GM23248 (cell line): ENCODE measurements around the gene CACNA1B. TPM values are rescaled to one million over a fixed set of nuclear protein-coding genes. Genes with fewer than 3 reads are reported as not detected.

Experiments
- DNase-seq: peaks from one replicate; pipeline ENCODE4 v3.0.0-alpha.2; 2015
- H2AFZ ChIP-seq: fragments of 200-600 bp; sonication (generic); 2 replicates; pipeline ENCODE4 v1.6.1; 2016; ENCODE audit warnings: antibody characterized with exemption
- H3F3A ChIP-seq: fragments of 200-600 bp; sonication (generic); 2 replicates; pipeline ENCODE4 v1.6.1; 2016; ENCODE audit warnings: mild to moderate bottlenecking, antibody characterized with exemption, mixed run types; ENCODE audit not compliant: insufficient read depth
- H3K27ac ChIP-seq: fragments of 200-600 bp; sonication (generic); 2 replicates; pipeline ENCODE4 v1.5.1; 2016; ENCODE audit warnings: mild to moderate bottlenecking
- H3K27me3 ChIP-seq: fragments of 200-600 bp; sonication (generic); replicated peaks from 2 replicates; pipeline ENCODE4 v1.6.1; 2016; ENCODE audit warnings: mild to moderate bottlenecking; ENCODE audit not compliant: insufficient read depth
- H3K36me3 ChIP-seq: fragments of 200-600 bp; sonication (generic); 2 replicates; pipeline ENCODE4 v1.6.1; 2016; ENCODE audit warnings: low read depth, mild to moderate bottlenecking
- H3K4me1 ChIP-seq: fragments of 200-600 bp; sonication (generic); 2 replicates; pipeline ENCODE4 v1.6.1; 2016; ENCODE audit warnings: mild to moderate bottlenecking; ENCODE audit not compliant: insufficient read depth
- H3K4me2 ChIP-seq: fragments of 200-600 bp; sonication (generic); one replicate; pipeline ENCODE4 v1.6.1; 2016; ENCODE audit warnings: mild to moderate bottlenecking; ENCODE audit not compliant: unreplicated experiment
- H3K4me3 ChIP-seq: fragments of 200-600 bp; sonication (generic); 2 replicates; pipeline ENCODE4 v1.5.1; 2016; ENCODE audit warnings: mild to moderate bottlenecking
- H3K79me2 ChIP-seq: fragments of 200-600 bp; sonication (generic); 2 replicates; pipeline ENCODE4 v1.6.1; 2016; ENCODE audit warnings: mild to moderate bottlenecking; ENCODE audit not compliant: insufficient read depth
- H3K9ac ChIP-seq: fragments of 200-600 bp; sonication (generic); 2 replicates; pipeline ENCODE4 v1.6.1; 2016; ENCODE audit warnings: mild to moderate bottlenecking
- H3K9me2 ChIP-seq: fragments of 200-600 bp; sonication (generic); 2 replicates; pipeline ENCODE4 v1.6.1; 2016; ENCODE audit warnings: mixed run types, mild to moderate bottlenecking, moderate library complexity; ENCODE audit not compliant: insufficient read depth
- H3K9me3 ChIP-seq: fragments of 200-600 bp; sonication (generic); one replicate; pipeline ENCODE4 v1.6.1; 2017; ENCODE audit warnings: low read depth
- H4K20me1 ChIP-seq: fragments of 200-600 bp; sonication (generic); 2 replicates; pipeline ENCODE4 v1.6.0; 2016; ENCODE audit not compliant: insufficient read depth
- EZH2 ChIP-seq: fragments of 200-600 bp; sonication (generic); IDR thresholded peaks from 2 replicates; pipeline ENCODE4 v1.6.1; 2018; ENCODE audit warnings: antibody characterized with exemption, mild to moderate bottlenecking; ENCODE audit not compliant: insufficient read depth, poor library complexity, severe bottlenecking
- EZH2phosphoT487 ChIP-seq: fragments of 200-600 bp; sonication (generic); IDR thresholded peaks from 2 replicates; pipeline ENCODE4 v1.6.1; 2018; ENCODE audit warnings: antibody characterized with exemption, moderate library complexity, mild to moderate bottlenecking, low read depth; ENCODE audit not compliant: insufficient read depth
- WGBS, 2 experiments: methylation state at CpG; one replicate each; pipeline ENCODE4 v1.1.6; 2015 to 2017; ENCODE audit warnings: low lambda C conversion rate in 2 of 2, low coverage in 1 of 2; ENCODE audit errors: missing lambda C conversion rate in 2 of 2; 5-methylcytosine and 5-hydroxymethylcytosine counted together
- in situ Hi-C: fragments of 300-500 bp; cut with MboI; formaldehyde crosslinking; loops from 2 replicates; pipeline ENCODE4 v1.15.0; 2020
- polyA plus RNA-seq: library from polyadenylated mRNA; unstranded; fragments of >200 nt; fragmentation: Nextera tagmentation; extraction: Ambion mirVana; gene quantifications from 2 replicates; pipeline ENCODE4 v1.2.1, GENCODE V29; 2016
- total RNA-seq: library from RNA; depleted of rRNA; stranded (reverse); fragments of >200 nt; shearing (Covaris generic); gene quantifications from 2 replicates; pipeline ENCODE4 v1.2.3, GENCODE V29; 2014

CACNA1B gene
- total and polyA plus RNA-seq, 2 experiments from 2014 or later, result not detected

GRCh38 chr9:137974746-137975526 is 97.4 kb downstream of the CACNA1B start:
- no peaks in the 10 kb centered on the region for H3K9me2 ChIP-seq
- H2AFZ ChIP-seq, result no peak overlapping the region
- no peaks in the 10 kb centered on the region for H3F3A ChIP-seq
- in situ Hi-C loops, result no loop called here
- no peaks in the 10 kb centered on the region for H3K79me2 ChIP-seq
- H3K4me1 ChIP-seq, result no peaks in the 10 kb centered on the region
- H3K27ac ChIP-seq, result no peak overlapping the region
- H3K9ac ChIP-seq, result no peak overlapping the region
- TF ChIP-seq EZH2, result no peak
- TF ChIP-seq EZH2phosphoT487, result no peak
- no peak overlapping the region for H3K4me2 ChIP-seq
- H3K27me3 ChIP-seq, result no peaks in the 10 kb centered on the region
- H4K20me1 ChIP-seq, result no peaks in the 10 kb centered on the region
- 16 to 27% methylated on average over 15 of the region's 15 CpGs for WGBS, 2 experiments
- DNase-seq, result no peak
- no peak overlapping the region for H3K4me3 ChIP-seq
- no peaks in the 10 kb centered on the region for H3K36me3 ChIP-seq
- H3K9me3 ChIP-seq, result no peaks in the 10 kb centered on the region

DNA sequence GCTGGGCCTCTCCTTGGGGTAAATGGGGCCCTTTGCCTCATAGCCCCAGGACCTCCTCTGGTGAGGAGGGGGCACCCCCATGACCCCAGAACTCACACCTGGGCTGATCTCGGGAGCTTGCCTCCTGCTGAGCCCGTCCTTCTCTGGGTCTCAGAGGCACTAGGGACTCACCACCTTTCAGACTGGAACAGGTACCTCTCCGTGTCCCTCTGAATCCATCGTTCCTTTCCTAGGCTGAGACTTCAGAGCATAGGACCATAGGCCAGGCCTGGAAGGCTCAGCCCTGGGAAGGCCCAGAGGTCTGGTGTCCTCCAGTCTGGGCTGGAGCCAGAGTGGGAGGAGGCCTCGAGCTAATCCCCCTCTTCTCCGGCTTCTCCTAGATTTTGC is 97.9 kb downstream of the CACNA1B start:
- Histone ChIP-seq H3K9me2 (no peaks in the 10 kb centered on the region), H3K9me3 (no peaks in the 10 kb centered on the region), H3K4me3 (no peak overlapping the region), H3K79me2 (no peaks in the 10 kb centered on the region), H3K4me2 (no peak overlapping the region), H3F3A (no peaks in the 10 kb centered on the region), H3K9ac (no peak overlapping the region), H3K36me3 (no peaks in the 10 kb centered on the region), H4K20me1 (no peaks in the 10 kb centered on the region), H3K27me3 (no peaks in the 10 kb centered on the region), H3K4me1 (no peaks in the 10 kb centered on the region), H2AFZ (no peak overlapping the region), H3K27ac (no peak overlapping the region)
- TF ChIP-seq EZH2 (no peak), EZH2phosphoT487 (no peak)
- in situ Hi-C loops, result no loop called here
- WGBS, 2 experiments, result 36 to 38% methylated on average over 6 of the region's 6 CpGs
- DNase-seq, result no peak

DNA sequence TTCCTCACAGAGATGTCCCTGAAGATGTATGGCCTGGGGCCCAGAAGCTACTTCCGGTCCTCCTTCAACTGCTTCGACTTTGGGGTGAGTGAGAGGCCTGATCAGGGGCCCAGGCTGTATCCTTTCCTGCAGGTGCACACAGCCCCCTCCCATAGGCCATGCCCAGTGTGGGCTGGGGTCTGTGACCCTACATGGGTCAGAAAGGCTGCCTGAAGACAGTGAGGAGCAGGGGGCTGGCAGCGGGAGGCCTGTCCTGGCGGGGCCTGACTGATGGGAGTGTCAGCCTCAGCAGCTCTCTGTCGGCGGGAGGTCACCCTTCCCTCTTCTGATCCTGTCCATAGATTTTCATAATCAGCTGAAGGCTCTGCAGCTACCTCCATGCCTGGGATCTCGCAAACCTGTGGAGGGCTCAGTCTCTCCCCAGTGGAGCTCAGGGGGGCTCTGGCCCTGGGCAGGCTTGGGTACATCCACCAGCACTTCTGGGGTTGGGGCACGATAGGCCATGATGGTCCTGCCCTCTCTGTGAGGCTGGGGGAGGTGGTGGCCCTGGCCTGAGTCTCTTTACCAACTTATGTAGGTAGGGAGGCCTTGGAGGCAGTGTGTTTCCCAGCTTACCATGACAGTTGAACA is 98.5 kb downstream of the CACNA1B start:
- no peak for DNase-seq
- Histone ChIP-seq H3K36me3 (no peaks in the 10 kb centered on the region), H3K9me2 (no peaks in the 10 kb centered on the region), H3K4me1 (no peaks in the 10 kb centered on the region), H3K79me2 (no peaks in the 10 kb centered on the region), H3K9ac (no peak overlapping the region), H3K4me2 (no peak overlapping the region), H3K4me3 (no peak overlapping the region), H3K27ac (no peak overlapping the region), H3K27me3 (no peaks in the 10 kb centered on the region), H4K20me1 (no peaks in the 10 kb centered on the region), H2AFZ (no peak overlapping the region), H3K9me3 (no peaks in the 10 kb centered on the region), H3F3A (no peaks in the 10 kb centered on the region)
- in situ Hi-C loops, result no loop called here
- 37 to 47% methylated on average over 8 of the region's 8 CpGs for WGBS, 2 experiments
- TF ChIP-seq EZH2, result no peak
- no peak for TF ChIP-seq EZH2phosphoT487

- no peaks in the 10 kb centered on the region for H3K79me2 ChIP-seq
- H3K4me2 ChIP-seq, result no peak overlapping the region
- no peak overlapping the region for H3K27ac ChIP-seq
- no peak overlapping the region for H2AFZ ChIP-seq
- H4K20me1 ChIP-seq, result no peaks in the 10 kb centered on the region
- no peaks in the 10 kb centered on the region for H3K27me3 ChIP-seq
- no peaks in the 10 kb centered on the region for H3K9me2 ChIP-seq
- H3K4me1 ChIP-seq, result no peaks in the 10 kb centered on the region
- H3K9me3 ChIP-seq, result no peaks in the 10 kb centered on the region
- WGBS, 2 experiments, result 63 to 78% methylated on average over 5 to 8 of the region's 8 CpGs
- DNase-seq, result no peak
- no peak overlapping the region for H3K9ac ChIP-seq
- H3K4me3 ChIP-seq, result no peak overlapping the region
- H3K36me3 ChIP-seq, result no peaks in the 10 kb centered on the region
- TF ChIP-seq EZH2 (no peak), EZH2phosphoT487 (no peak)
- H3F3A ChIP-seq, result no peaks in the 10 kb centered on the region
- in situ Hi-C loops, result no loop called here
Observed at GRCh38 chr9:137977571-137978261, 100.1 kb downstream of the CACNA1B start.
